ENCODE measurements around the gene OTULIN. TPM values are rescaled to one million over a fixed set of nuclear protein-coding genes. Genes with fewer than 3 reads are reported as not detected.
A peak's percentile ranks its signal among the peaks of the same experiment; 100 is the strongest.

The OTULIN gene
- total RNA-seq, 1 experiment from 2014 or later, result 22.4 TPM

- Histone ChIP-seq H2AFZ (ENCODE audit: low read length) (no peak overlapping the region), H3K4me2 (ENCODE audit: low read length) (no peak overlapping the region), H3K27me3 (ENCODE audit: low read length) (no peaks in the 10 kb centered on the region), H4K20me1 (ENCODE audit: low read length) (no peaks in the 10 kb centered on the region), H3K79me2 (ENCODE audit: low read length) (no peaks in the 10 kb centered on the region), H3K36me3 (ENCODE audit: low read depth, low read length) (peaks cover 39% of the 10 kb centered on the region), H3K9me3 (ENCODE audit: low read length) (no peaks in the 10 kb centered on the region), H3K4me1 (ENCODE audit: insufficient read depth, low read length) (peaks cover 12% of the 10 kb centered on the region), H3K9ac (ENCODE audit: low read length) (no peak overlapping the region), H3K4me3 (ENCODE audit: low read length) (no peak overlapping the region), H3K27ac (ENCODE audit: low read length) (no peak overlapping the region), H3F3A (ENCODE audit: low read length, unreplicated experiment) (no peaks in the 10 kb centered on the region), H3K9me2 (replicated peaks; ENCODE audit: low read length) (no peaks in the 10 kb centered on the region)
- ChIA-PET POLR2A (ENCODE audit: unreplicated experiment) (no interaction called here), CTCF (no interaction called here)
- TF ChIP-seq EZH2 (IDR thresholded peaks at IDR 0.05; ENCODE audit: low read length, unreplicated experiment), result no peak
- TF ChIP-seq CTCF (conservative IDR thresholded peaks at IDR 0.05; ENCODE audit: low read depth, low read length), result no peak
- TF ChIP-seq EZH2phosphoT487 (IDR thresholded peaks at IDR 0.05; ENCODE audit: borderline replicate concordance, low read length), result no peak
- no peak for DNase-seq
- BruUV-seq (replicated peaks), result no TSS peak
- ATAC-seq, result no peak
- intact Hi-C loops (cut with micrococcal nuclease), result no loop called here
Measured at GRCh38 chr5:14617441-14617840, 47.1 kb upstream of the OTULIN start.

- Histone ChIP-seq H3K36me3 (ENCODE audit: low read depth, low read length) (no peaks in the 10 kb centered on the region), H3K4me1 (ENCODE audit: insufficient read depth, low read length) (peaks cover 16% of the 10 kb centered on the region), H3K4me3 (ENCODE audit: low read length) (no peak overlapping the region), H3K27me3 (ENCODE audit: low read length) (no peaks in the 10 kb centered on the region), H3K27ac (ENCODE audit: low read length) (no peak overlapping the region), H3K9me3 (ENCODE audit: low read length) (no peaks in the 10 kb centered on the region), H3K9ac (ENCODE audit: low read length) (no peak overlapping the region), H4K20me1 (ENCODE audit: low read length) (no peaks in the 10 kb centered on the region), H3K4me2 (ENCODE audit: low read length) (0 out of 2 replicates have a peak overlapping the region, but pooled peaks have one; percentile 3), H3K9me2 (replicated peaks; ENCODE audit: low read length) (no peaks in the 10 kb centered on the region), H3K79me2 (ENCODE audit: low read length) (no peaks in the 10 kb centered on the region), H2AFZ (ENCODE audit: low read length) (no peak overlapping the region), H3F3A (ENCODE audit: low read length, unreplicated experiment) (peaks cover 5% of the 10 kb centered on the region)
- ATAC-seq (peak; percentile 72), DNase-seq (peak; percentile 84)
- TF ChIP-seq EZH2phosphoT487 (IDR thresholded peaks at IDR 0.05; ENCODE audit: borderline replicate concordance, low read length) (no peak), EZH2 (IDR thresholded peaks at IDR 0.05; ENCODE audit: low read length, unreplicated experiment) (no peak), CTCF (conservative IDR thresholded peaks at IDR 0.05; ENCODE audit: low read depth, low read length) (no peak)
- intact Hi-C loops (cut with micrococcal nuclease), result loop anchor here (2.0 to 5.0 kb wide), 2 partner anchors 44 to 220 kb away; no protein-coding TSS in a partner anchor
- no TSS peak for BruUV-seq (replicated peaks)
- CTCF ChIA-PET, result no interaction called here
- POLR2A ChIA-PET (ENCODE audit: unreplicated experiment), result no interaction called here
Measured at GRCh38 chr5:14627270-14627669, 37.2 kb upstream of the OTULIN start.

DNA sequence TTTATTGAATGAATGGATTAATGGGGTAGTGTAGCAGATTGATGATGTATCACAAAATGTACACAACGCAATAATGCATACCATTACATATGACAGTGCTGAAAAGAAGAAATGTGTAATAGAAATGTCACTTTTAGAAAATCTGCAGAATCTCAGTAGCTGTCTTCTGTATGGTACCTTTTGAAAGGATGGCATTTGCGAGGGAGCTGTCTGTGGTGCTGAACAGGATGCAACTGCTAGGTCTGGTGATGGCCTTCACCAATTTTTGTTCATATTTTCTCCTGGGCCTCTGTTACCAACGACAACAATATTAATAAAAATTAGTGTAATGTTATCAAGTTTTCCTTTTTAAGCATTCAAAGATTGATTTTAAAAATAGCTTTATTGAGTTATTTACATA is 36.2 kb upstream of the OTULIN start:
- TF ChIP-seq EZH2 (IDR thresholded peaks at IDR 0.05; ENCODE audit: low read length, unreplicated experiment), result no peak
- no peak for TF ChIP-seq CTCF (conservative IDR thresholded peaks at IDR 0.05; ENCODE audit: low read depth, low read length)
- H3K9ac ChIP-seq (ENCODE audit: low read length), result no peak overlapping the region
- no peaks in the 10 kb centered on the region for H3K36me3 ChIP-seq (ENCODE audit: low read depth, low read length)
- H2AFZ ChIP-seq (ENCODE audit: low read length), result no peak overlapping the region
- ATAC-seq (peak; percentile 42), DNase-seq (peak; percentile 72)
- no peaks in the 10 kb centered on the region for H3K79me2 ChIP-seq (ENCODE audit: low read length)
- H3K4me3 ChIP-seq (ENCODE audit: low read length), result no peak overlapping the region
- ChIA-PET POLR2A (ENCODE audit: unreplicated experiment) (interaction anchor here (0.5 kb wide), 1 partner anchor 8 kb away, joined by 3 read pairs; no protein-coding TSS in a partner anchor), CTCF (interaction anchor here (0.6 kb wide), 1 partner anchor 288 kb away, joined by 7 read pairs; no protein-coding TSS in a partner anchor)
- H3K27ac ChIP-seq (ENCODE audit: low read length), result no peak overlapping the region
- H3K9me3 ChIP-seq (ENCODE audit: low read length), result no peaks in the 10 kb centered on the region
- intact Hi-C loops (cut with micrococcal nuclease), result loop anchor here (5.0 kb wide), 1 partner anchor 221 kb away; no protein-coding TSS in a partner anchor
- no peaks in the 10 kb centered on the region for H4K20me1 ChIP-seq (ENCODE audit: low read length)
- peaks cover 5% of the 10 kb centered on the region for H3F3A ChIP-seq (ENCODE audit: low read length, unreplicated experiment)
- H3K27me3 ChIP-seq (ENCODE audit: low read length), result no peaks in the 10 kb centered on the region
- peaks cover 16% of the 10 kb centered on the region for H3K4me1 ChIP-seq (ENCODE audit: insufficient read depth, low read length)
- H3K9me2 ChIP-seq (replicated peaks; ENCODE audit: low read length), result no peaks in the 10 kb centered on the region
- BruUV-seq (replicated peaks), result no TSS peak
- H3K4me2 ChIP-seq (ENCODE audit: low read length), result no peak overlapping the region
